HG02973 (cell line): ENCODE results near the gene INSYN1.
"Not testable (repeated sequence)": the region's sequence is repeated elsewhere in the genome, so short reads cannot be mapped to it uniquely, and the experiment has no call there.

Experiments
- ATAC-seq: cut with Tn5 transposase; IDR thresholded peaks from one replicate; pipeline ENCODE4 v1.9.1; 2021; ENCODE audit warnings: moderate library complexity; ENCODE audit not compliant: unreplicated experiment

Gene INSYN1

GRCh38 chr15:73753250-73754130, at the start of gene INSYN1:
Gene INSYN1, minus strand, starts transcription at chr15:73753351. Its CDS starts 2,221 bp downstream, at chr15:73751130.
- no peak for ATAC-seq

DNA sequence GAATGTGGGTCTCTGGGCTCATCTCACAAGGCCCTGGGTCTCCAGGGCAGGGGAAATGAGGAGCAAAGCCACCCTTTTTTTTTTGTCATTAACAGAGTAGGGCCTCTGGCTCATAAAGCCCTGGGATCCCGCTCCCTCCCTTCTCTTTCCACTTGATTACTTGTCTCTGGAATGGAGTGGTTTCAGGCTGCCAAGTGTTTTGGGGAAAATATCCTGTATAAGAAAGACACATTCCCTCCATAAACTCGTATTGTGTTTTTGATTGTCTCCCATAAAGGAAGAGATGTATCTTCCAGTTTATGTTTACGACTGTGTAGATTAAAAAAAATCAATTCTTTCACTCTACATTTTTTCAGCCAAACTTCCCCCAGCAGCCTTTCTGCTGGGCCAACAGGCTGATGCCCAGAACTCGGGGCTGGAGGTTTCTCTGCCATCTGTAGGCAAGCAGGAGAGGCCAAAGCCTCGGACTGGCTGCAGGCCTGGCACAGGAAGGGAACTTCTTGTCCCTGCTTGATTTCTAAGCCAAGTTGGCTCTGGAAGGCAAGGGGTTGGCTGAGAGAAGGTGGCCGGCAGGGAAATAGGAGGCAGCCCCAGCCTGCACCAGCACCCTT, 49.4 kb upstream of the INSYN1 start:
- no peak for ATAC-seq

GRCh38 chr15:73800662-73801345, 47.7 kb upstream of the INSYN1 start:
- ATAC-seq: no peak

DNA sequence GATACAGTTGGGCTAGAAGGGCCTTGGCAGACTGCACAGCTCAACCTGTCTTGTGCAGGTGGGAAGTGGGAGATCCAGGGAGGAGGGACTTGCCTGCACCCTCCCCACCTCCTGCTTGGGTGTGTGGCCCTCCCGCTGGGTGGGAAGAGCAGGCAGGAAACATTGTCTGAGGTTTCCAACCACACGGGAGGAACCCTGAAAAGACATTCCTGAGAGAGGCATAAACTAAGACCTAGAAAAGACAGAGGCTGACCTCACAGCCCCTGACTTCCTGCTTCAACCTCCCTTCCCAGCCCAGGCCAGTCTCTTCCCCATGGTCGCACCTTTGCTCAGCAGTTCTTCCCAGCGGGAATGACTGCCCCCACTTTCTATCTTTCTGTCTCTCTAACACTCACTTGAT, 46.3 kb upstream of the INSYN1 start:
- ATAC-seq: no peak

GRCh38 chr15:73797366-73798158, 44.4 kb upstream of the INSYN1 start:
- ATAC-seq: no peak

DNA sequence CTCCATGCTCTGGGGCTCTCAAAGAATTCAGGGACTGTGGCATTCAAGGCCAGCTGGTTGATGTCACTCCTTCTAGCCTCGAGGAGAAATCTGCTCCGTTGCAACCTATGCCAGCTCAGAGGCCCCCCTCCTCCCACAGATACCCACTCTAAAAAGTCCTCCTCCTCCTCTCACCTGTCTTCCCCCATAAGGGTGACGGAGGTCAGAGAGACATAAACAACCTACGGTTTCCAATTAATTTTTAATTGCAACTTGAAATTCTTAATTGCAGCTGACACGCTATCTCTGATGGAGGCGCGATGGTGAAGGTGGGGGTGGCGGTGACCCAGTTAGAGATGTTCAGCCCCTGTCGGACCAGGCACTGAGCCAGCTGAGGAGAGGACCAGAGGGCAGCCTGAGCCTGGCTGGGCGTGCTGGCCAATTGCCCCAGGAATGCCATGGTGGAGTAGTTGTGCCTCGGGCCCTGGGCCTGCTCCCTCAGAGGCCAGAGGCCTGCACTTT, 43.2 kb upstream of the INSYN1 start:
- no peak for ATAC-seq

- ATAC-seq: no peak
Measured at GRCh38 chr15:73794443-73795133, 41.4 kb upstream of the INSYN1 start.

- not testable (repeated sequence) for ATAC-seq
Measured at GRCh38 chr15:73792899-73793541, 39.9 kb upstream of the INSYN1 start.

GRCh38 chr15:73792415-73792814, 39.3 kb upstream of the INSYN1 start:
- no peak for ATAC-seq

- ATAC-seq: no peak
Measured at GRCh38 chr15:73789521-73790240, 36.5 kb upstream of the INSYN1 start.

DNA sequence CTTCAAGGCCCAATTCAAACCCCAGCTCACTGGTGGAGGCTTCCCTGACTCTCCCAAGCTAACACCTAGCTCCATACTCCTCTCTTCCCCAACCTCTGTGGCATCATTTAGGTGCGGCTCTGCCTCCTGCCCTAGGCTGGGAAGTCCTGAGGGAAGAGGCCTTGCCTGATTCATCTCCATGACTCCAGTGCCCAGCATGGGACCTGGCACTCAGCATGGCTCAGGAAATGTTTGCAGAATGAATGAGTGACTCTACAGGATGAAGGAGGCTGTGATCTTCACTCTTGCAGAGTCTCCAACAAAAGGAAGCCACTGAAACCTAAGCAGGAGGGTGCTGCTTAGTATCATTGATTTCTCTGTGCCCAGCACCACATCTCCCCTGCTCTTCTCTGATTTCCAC, 34.5 kb upstream of the INSYN1 start:
- no peak for ATAC-seq

- no peak for ATAC-seq
Measured at GRCh38 chr15:73786538-73786937, 33.4 kb upstream of the INSYN1 start.

DNA sequence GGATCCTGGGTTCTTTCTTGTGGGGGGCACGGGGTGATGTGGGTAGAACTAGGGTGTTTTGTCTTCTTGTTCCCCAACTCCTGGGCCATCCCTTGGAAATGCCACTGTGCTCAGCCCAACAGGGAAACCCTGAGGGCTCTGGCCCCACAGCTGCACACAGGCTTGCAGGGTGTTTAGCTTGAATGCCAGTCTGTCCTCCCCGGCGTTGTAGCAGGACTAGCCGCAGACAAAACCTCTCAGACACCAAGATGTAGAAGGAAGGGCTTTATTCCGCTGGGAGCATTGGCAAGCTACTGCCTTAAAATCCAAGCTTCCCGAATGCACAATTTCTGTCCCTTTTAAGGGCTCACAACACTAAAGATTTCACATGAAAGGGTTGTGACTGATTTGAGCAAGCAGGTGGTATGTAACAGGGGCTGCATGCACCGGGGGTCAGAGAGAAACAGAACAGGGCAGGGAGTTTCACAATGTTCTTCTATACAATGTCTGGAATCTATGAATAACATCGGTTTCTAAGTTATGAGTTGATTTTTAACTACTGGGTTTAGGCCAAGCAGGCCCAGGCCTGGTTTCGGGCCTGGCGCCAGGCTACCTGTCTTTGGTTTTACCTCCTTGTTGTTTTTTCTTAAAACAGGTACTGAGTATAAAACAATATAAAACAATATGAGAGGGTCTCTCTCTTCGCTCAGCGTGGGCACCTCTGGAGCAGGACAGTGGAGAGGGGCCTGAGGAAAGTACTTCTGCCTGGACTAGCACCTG, 32.3 kb upstream of the INSYN1 start:
- not testable (repeated sequence) for ATAC-seq

DNA sequence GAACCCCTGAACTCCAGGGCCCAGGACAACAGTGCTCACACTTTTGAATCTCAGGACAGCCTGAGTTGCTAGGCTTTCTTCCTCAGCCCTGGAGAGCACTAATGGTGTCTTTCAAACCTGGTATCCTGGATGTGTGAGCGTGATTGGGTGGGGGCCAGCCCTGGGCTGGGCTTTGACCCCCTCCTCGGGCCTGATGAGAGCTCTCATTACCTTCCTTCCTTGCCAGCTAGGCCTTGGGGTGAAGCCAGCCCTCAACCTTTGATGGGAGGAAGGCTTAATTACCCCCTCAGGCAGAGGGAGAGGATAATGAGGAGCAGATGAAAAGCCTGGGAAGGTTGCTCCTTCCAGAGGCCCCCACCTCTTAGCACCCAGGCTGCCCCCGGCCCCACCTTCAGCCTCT, 31.1 kb upstream of the INSYN1 start:
- no peak for ATAC-seq

DNA sequence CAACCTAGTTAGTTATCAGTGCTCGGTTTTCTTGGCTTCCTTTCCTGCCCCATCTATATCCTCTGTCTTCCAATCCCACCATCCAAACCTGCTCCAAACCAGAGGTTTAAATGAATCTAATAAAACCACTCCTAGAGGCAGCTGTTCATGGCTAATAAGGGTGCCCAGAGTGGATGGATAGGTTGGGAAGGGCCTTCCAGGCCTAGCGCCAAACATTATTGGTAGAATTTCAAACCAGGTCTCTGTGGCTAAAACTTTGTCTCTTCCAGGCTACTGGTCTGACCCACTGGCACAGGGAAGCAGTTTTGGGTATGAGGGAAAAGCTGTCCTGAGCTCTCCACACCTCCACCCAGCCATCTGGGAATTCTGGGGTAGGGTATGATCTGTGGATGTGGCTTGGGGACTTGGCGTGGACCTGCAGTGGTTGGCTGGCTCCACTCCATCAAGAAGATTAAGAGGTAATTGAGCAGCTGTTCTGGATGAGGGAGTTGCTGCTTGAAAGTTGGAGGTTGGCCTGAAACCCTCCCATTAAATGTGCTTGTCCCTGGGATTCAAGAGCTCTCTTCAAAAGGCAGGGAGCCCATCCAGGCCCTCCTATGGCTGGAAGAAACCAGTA, 29.3 kb upstream of the INSYN1 start:
- no peak for ATAC-seq

GRCh38 chr15:73781038-73781925, 28.1 kb upstream of the INSYN1 start:
- ATAC-seq: no peak

DNA sequence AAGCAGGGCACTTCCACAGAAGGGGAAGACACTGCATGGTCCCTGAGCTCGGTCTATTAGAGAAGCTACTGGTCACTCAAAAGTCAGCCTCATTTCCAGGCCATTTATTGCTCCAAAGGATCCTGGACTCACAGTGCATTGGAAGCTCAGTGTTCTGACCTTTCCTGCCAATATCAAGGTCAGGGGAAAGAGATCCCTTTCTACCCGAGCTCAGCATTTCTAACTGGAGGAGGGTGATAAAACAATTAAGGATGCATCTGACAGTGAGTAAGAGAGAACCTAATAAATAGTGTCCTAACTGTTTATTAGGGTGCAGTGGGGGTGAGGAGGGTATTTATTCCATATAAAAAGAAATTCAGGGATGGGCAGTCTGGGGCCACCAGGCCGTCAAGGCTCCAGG, 26.8 kb upstream of the INSYN1 start:
- ATAC-seq: no peak
